HG03520 (cell line): ENCODE data around the gene KANK3.
"Not testable (repeated sequence)": the region's sequence is repeated elsewhere in the genome, so short reads cannot be mapped to it uniquely, and the experiment has no call there.

ENCODE experiments used
- ATAC-seq: cut with Tn5 transposase; IDR thresholded peaks from one replicate; pipeline ENCODE4 v1.9.1; 2021; ENCODE audit warnings: mild to moderate bottlenecking, moderate library complexity; ENCODE audit not compliant: unreplicated experiment

KANK3 gene

DNA sequence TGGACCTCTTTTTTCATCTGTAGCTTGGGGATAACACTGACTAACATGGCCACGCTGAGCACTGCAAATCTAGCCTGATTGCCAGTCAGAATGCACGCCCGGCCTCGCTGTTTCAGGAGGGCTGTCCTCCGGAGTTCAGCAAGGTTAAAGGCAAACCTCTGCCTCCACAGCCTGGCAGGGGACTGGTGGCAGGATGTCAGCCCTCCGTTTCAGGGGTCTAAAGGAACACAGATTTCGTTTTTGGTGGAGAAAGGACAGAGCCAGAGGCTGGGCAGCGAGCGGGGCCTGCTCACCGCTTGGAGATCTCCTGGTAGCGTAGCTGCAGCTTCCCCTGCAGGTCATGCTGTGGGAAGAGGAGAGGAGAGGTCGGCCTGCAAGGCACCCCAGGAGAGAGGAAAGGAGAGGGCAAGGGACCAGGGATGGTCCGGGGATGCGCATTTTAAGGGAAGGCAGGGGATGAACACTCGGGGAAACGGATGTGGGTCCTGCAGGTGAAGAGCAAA lies 22.4 kb downstream of the KANK3 start:
- ATAC-seq: no peak

GRCh38 chr19:8319807-8320520 lies 23.1 kb downstream of the KANK3 start:
- no peak for ATAC-seq

GRCh38 chr19:8318835-8319234 lies 24.2 kb downstream of the KANK3 start:
- not testable (repeated sequence) for ATAC-seq

GRCh38 chr19:8316351-8317125 lies 26.5 kb downstream of the KANK3 start:
- no peak for ATAC-seq

DNA sequence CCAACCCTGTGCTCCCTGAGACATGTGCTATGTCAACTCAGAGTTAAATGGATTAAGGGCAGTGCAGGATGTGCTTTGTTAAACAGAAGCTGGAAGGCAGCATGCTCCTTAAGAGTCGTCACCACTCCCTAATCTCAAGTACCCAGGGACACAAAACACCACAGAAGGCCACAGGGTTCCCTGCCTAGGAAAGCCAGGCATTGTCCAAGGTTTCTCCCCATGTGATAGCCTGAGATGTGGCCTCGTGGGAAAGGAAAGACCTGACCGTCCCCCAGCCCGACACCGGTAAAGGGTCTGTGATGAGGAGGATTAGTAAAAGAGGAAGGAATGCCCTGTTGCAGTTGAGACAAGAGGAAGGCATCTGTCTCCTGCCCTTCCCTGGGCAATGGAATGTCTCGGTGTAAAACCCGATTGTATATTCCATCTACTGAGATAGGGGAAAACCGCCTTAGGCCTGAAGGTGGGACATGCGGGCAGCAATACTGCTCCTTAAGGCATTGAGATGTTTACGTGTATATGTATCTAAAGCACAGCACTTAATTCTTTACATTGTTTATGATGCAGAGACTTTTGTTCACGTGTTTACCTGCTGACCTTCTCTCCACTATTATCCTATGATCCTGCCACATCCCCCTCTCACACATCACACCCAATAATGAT lies 28.0 kb downstream of the KANK3 start:
- ATAC-seq: not testable (repeated sequence)

DNA sequence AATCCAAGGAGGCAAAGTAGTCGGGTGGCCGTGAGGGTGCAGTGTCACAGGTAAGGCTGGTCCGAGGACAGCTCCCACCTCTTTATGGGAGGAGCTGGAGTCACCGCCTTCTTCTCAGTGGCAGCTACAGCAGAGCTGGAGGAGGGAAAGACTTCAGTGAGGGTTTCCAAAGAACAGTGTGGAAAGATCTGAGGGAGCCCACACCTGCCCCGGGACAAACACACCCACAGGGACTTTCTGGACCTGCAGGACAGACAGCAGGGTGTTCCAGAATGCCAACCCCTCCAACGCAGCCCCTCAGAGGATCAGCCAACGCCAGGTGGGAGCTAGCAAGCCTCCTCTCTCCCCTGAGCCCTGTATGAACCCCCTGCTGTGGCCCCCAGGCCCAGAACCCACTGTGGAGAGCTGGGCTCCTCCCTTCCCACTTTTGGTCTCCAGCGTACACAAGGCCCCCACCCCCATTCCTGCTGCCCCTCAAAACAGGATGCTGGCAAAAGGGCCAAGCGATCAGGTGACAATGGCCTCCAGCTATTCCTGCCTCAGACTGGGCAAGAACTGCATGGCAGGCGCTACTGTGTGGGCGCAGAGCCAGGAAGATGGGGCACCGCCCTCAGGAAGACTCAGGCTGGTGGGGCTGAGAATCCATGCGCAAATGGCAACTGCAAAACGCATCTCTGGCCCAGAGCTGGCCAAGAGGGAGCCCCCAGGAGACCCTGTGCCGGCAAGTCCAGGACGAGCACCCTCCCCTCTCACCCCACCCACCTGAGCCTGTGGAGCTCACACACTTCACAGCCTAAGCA lies 31.4 kb downstream of the KANK3 start:
- ATAC-seq: no peak

GRCh38 chr19:8310342-8311055 lies 32.6 kb downstream of the KANK3 start:
- no peak for ATAC-seq

GRCh38 chr19:8308891-8309291 lies 34.2 kb downstream of the KANK3 start:
- ATAC-seq: no peak

- no peak for ATAC-seq
These were observed 34.8 kb downstream of the KANK3 start, which contains the start of gene CD320 for GRCh38 chr19:8307965-8308866. CD320 (minus strand) TSS chr19:8308358; CDS start chr19:8308290, 68 bp downstream.

DNA sequence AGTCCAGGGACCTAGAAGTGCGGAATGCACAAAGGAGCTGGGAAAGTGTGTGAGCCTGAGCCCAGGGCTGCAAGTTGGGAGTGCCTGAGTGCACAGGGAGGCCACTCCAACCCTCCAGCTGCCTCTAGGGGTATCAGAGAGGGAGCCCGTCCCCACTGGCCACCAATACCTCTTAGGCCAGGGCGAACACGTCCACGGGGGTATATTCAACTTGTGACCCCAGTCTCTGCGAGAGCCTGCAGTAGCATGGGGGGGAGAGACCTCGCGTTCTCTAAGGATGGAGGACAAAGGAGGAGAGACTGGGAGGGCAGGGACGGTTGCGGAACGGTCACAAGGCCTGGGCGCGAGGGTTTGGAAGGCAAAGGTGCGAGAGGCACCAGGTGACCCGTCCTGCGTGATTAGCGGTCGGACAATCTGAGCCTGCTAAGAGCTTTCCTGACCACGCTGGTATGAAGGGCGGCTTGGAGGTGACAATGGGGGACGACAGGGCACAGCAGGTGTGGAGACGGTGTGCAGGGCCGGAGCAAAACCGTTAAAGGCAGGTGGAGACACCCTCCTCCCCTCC lies 35.6 kb downstream of the KANK3 start:
- no peak for ATAC-seq

- ATAC-seq: no peak
These were observed 36.6 kb downstream of the KANK3 start for GRCh38 chr19:8306235-8307054.

DNA sequence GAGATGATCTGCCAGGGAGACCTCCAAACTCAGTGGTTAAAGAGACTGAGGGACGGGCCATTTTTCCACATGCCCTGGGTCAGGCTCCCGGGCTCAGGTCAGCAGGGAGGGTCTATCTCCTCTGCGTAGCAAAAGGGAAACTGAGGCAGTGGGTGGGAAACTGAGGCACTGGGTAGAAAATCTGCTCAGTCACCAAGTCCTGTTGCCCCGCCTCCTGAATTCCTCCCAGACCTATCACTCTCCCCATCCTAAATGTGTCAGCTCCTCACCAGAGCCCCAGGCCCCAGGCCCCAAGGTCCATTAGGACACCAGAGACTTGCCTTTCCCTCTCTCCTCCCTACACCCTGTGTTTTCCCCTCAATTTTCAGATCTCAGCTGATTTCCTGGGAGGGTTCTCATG lies 37.3 kb downstream of the KANK3 start:
- ATAC-seq: no peak

- ATAC-seq: no peak
These were observed 38.0 kb downstream of the KANK3 start for GRCh38 chr19:8304841-8305621.

- ATAC-seq: no peak
These were observed 40.3 kb downstream of the KANK3 start for GRCh38 chr19:8302734-8303133.

DNA sequence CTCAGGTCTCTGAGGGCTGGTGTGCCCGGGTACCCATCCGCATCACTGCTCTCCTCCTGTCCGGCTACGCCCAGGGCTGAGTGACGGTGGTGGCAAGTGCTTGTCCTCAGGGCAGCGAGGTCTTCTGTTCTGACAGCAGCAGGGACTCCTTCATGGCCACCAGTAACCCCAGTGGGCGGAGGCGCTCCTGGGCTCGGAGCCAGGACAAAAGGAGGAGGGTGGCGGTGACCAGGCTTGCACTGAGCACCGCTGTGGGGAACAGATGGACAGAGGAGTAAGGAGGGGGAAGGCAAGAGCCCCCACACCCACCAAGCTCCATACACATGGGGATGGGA lies 40.7 kb downstream of the KANK3 start:
- no peak for ATAC-seq

DNA sequence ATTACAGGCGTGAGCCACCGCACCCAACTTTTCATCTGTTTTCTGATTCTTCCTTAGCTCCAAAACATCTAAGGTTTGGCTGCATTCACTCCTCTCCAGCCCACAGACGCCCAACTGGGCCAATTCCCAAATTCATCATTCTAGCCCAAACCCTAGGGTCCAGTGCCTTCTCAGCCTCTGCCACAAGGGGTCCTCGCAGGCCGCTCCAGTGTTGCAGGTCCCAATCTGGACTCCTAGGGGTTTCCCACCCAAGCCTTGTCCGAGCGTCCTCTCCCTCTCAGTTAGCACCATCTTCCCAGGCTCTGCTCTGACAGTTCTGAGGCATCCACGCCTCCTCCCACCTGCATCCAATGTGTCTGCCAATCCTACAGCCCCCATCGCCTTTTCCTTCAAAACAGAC lies 51.7 kb downstream of the KANK3 start:
- ATAC-seq: not testable (repeated sequence)

GRCh38 chr19:8276508-8276907 lies 66.6 kb downstream of the KANK3 start:
- not testable (repeated sequence) for ATAC-seq
